ENCODE data around the gene GPX4. TPM values are rescaled to one million over a fixed set of nuclear protein-coding genes. Genes with fewer than 3 reads are reported as not detected.

The GPX4 gene
- total and polyA plus RNA-seq, 2 donors (not counting 3 experiments of a cell fraction or from before 2014, with no cell fraction given) = 469 to 1,136 TPM

GRCh38 chr19:1072371-1073015 lies 31.3 kb upstream of the GPX4 start:
- no peak overlapping the region for H3K27ac ChIP-seq (ENCODE audit: insufficient read depth, low read depth, low read length)
- no peaks in the 10 kb centered on the region for H3K9me1 ChIP-seq (replicated peaks; ENCODE audit: control insufficient read depth, extremely low read depth, insufficient read depth, low read length)
- H2AFZ ChIP-seq (ENCODE audit: low read depth, low read length) = no peak overlapping the region
- TF ChIP-seq FOS (IDR thresholded peaks at IDR 0.05; ENCODE audit: borderline replicate concordance, insufficient read depth, low read length) (no peak), POLR2A (IDR thresholded peaks at IDR 0.05; ENCODE audit: low read depth, low read length) (no peak), GATA2 (IDR thresholded peaks at IDR 0.05; ENCODE audit: insufficient read depth, insufficient read length, low read depth, low read length) (no peak), MAX (IDR thresholded peaks at IDR 0.05; ENCODE audit: insufficient read depth, insufficient read length) (no peak), EZH2 (IDR thresholded peaks at IDR 0.05; ENCODE audit: borderline replicate concordance, low read depth, low read length, severe bottlenecking) (no peak), MYC (IDR thresholded peaks at IDR 0.05; ENCODE audit: low read depth, low read length) (no peak), POLR2AphosphoS5 (IDR thresholded peaks at IDR 0.05; ENCODE audit: insufficient read depth, low read depth, low read length) (no peak), CTCF (IDR thresholded peaks at IDR 0.05; ENCODE audit: extremely low read depth in 1 of 2, insufficient read depth in 1 of 2, low read depth in 1 of 2, low read length in 2 of 2) (no peak), JUN (IDR thresholded peaks at IDR 0.05; ENCODE audit: borderline replicate concordance, insufficient read depth, insufficient read length, low read depth) (no peak)
- DNase-seq (ENCODE audit: low read depth, low spot score) = no peak
- H3K4me2 ChIP-seq (ENCODE audit: insufficient read depth, low read length) = no peak overlapping the region
- intact Hi-C loops (cut with micrococcal nuclease) = no loop called here
- H3K9me3 ChIP-seq (replicated peaks; ENCODE audit: control insufficient read depth, insufficient read depth, low read length) = no peaks in the 10 kb centered on the region
- no peaks in the 10 kb centered on the region for H3K27me3 ChIP-seq (ENCODE audit: control insufficient read depth in 2 of 2, insufficient read depth in 2 of 2, low read length in 2 of 2)
- dilution Hi-C loops (cut with MboI; ENCODE audit: extremely low pct_ligation_motif_present, low sequenced_read_pairs) = no loop called here
- no peaks in the 10 kb centered on the region for H3K36me3 ChIP-seq (ENCODE audit: control insufficient read depth in 2 of 2, extremely low read depth in 1 of 2, insufficient read depth in 2 of 2, low read length in 2 of 2)
- no TSS peak for BruUV-seq (replicated peaks)
- CTCF ChIA-PET = no interaction called here
- no peak overlapping the region for H3K9ac ChIP-seq (replicated peaks; ENCODE audit: extremely low read depth, insufficient read depth, low read length)
- no peak for FAIRE-seq
- POLR2A ChIA-PET = interaction anchor here (0.6 to 1.1 kb wide), 2 partner anchors 29 to 53 kb away, joined by 3 to 6 read pairs; no protein-coding TSS in a partner anchor
- H3K4me1 ChIP-seq (ENCODE audit: control insufficient read depth, extremely low read depth, insufficient read depth, low read length) = peaks cover 17% of the 10 kb centered on the region
- H3K79me2 ChIP-seq (ENCODE audit: control insufficient read depth, insufficient read depth, low read length) = no peaks in the 10 kb centered on the region
- no peaks in the 10 kb centered on the region for H4K20me1 ChIP-seq (replicated peaks; ENCODE audit: control insufficient read depth, extremely low read depth, insufficient read depth, low read length)
- H3K4me3 ChIP-seq (replicated peaks in 1 of 3; ENCODE audit: insufficient read depth in 1 of 3, low read depth in 1 of 3, low read length in 3 of 3) = no peak overlapping the region

All from endothelial cell of umbilical vein (primary cell).